ENCODE data around the gene SND1. TPM values are rescaled to one million over a fixed set of nuclear protein-coding genes. Genes with fewer than 3 reads are reported as not detected.

Gene SND1
- total and polyA plus RNA-seq, 2 of the 4 experiments (the other 2 are of a cell fraction) = 154 to 294 TPM

- TF ChIP-seq RFX5 (IDR thresholded peaks at IDR 0.05; ENCODE audit: low read depth, low read length) (no peak), MAZ (IDR thresholded peaks at IDR 0.05; ENCODE audit: borderline replicate concordance, low read depth, low read length) (no peak), BHLHE40 (IDR thresholded peaks at IDR 0.05; ENCODE audit: low read depth, low read length) (no peak), MAFK (IDR thresholded peaks at IDR 0.05; ENCODE audit: low read depth, low read length) (no peak), CHD1 (IDR thresholded peaks at IDR 0.05; ENCODE audit: low read depth, low read length) (no peak), NFE2L2 (IDR thresholded peaks at IDR 0.05; ENCODE audit: low read depth, low read length) (no peak), FOS (IDR thresholded peaks at IDR 0.05; ENCODE audit: low read depth, low read length) (no peak), POLR2A (IDR thresholded peaks at IDR 0.05; ENCODE audit: low read depth, low read length) (no peak), MXI1 (IDR thresholded peaks at IDR 0.05; ENCODE audit: borderline replicate concordance, low read depth, low read length) (no peak), CTCF (conservative IDR thresholded peaks at IDR 0.05; ENCODE audit: low read depth, low read length) (no peak), CEBPB (IDR thresholded peaks at IDR 0.05; ENCODE audit: low read depth, low read length) (no peak), SMC3 (IDR thresholded peaks at IDR 0.05; ENCODE audit: low read depth, low read length) (no peak), RCOR1 (IDR thresholded peaks at IDR 0.05; ENCODE audit: insufficient replicate concordance, low read length) (no peak), RAD21 (IDR thresholded peaks at IDR 0.05; ENCODE audit: low read length) (no peak)
- Histone ChIP-seq H2AK5ac (ENCODE audit: low read depth, low read length) (no peak overlapping the region), H3K79me1 (ENCODE audit: low read depth in 1 of 2, low read length in 2 of 2) (no peaks in the 10 kb centered on the region), H3K36me3 (ENCODE audit: control insufficient read depth, insufficient read depth, low read length) (no peaks in the 10 kb centered on the region), H3K4me2 (ENCODE audit: low read depth, low read length) (no peak overlapping the region), H2BK120ac (ENCODE audit: low read depth, low read length) (no peak overlapping the region), H2BK20ac (ENCODE audit: low read depth, low read length) (no peak overlapping the region), H4K91ac (ENCODE audit: insufficient read depth, low read depth, low read length) (no peak overlapping the region), H2AFZ (replicated peaks; ENCODE audit: low read length, poor library complexity) (no peak overlapping the region), H3K18ac (ENCODE audit: low read depth, low read length) (no peak overlapping the region), H4K5ac (ENCODE audit: low read depth, low read length) (no peak overlapping the region), H3K4ac (ENCODE audit: low read depth, low read length) (no peak overlapping the region), H3K23ac (ENCODE audit: low read depth, low read length) (no peak overlapping the region), H3K27me3 (ENCODE audit: control insufficient read depth, insufficient read depth, low read length) (peaks cover 57% of the 10 kb centered on the region), H3K4me3 (ENCODE audit: insufficient read depth, low read depth, low read length) (no peak overlapping the region), H4K8ac (ENCODE audit: low read depth in 2 of 2, low read length in 2 of 2) (no peak overlapping the region), H3K27ac (ENCODE audit: insufficient read depth, low read length) (no peak overlapping the region), H3K9me3 (ENCODE audit: control insufficient read depth, insufficient read depth, low read length) (peaks cover 2% of the 10 kb centered on the region), H2BK15ac (ENCODE audit: low read depth, low read length) (no peak overlapping the region), H4K20me1 (ENCODE audit: insufficient read depth, low read length) (no peaks in the 10 kb centered on the region), H2AK9ac (replicated peaks; ENCODE audit: low read depth, low read length, poor library complexity) (no peak overlapping the region), H3K14ac (replicated peaks; ENCODE audit: low read depth, low read length) (no peak overlapping the region), H2BK5ac (ENCODE audit: low read depth, low read length, poor library complexity, severe bottlenecking) (no peak overlapping the region), H3K4me1 (ENCODE audit: control insufficient read depth, insufficient read depth, low read length) (no peaks in the 10 kb centered on the region), H3K9ac (ENCODE audit: low read depth, low read length) (no peak overlapping the region), H3K56ac (ENCODE audit: extremely low read depth, insufficient read depth, low read length) (no peak overlapping the region), H3K9me1 (ENCODE audit: insufficient read depth, low read length) (no peaks in the 10 kb centered on the region)
- intact Hi-C loops (cut with micrococcal nuclease) (no loop called here), in situ Hi-C loops (cut with MboI; ENCODE audit: low sequenced_read_pairs) (no loop called here), dilution Hi-C loops (cut with HindIII; ENCODE audit: low sequenced_read_pairs, unreplicated experiment) (no loop called here)
- DNase-seq = no peak
- no TSS peak for BruUV-seq (replicated peaks)
- POLR2A ChIA-PET (ENCODE audit: unreplicated experiment) = no interaction called here
- WGBS, 2 experiments (ENCODE audit: extremely low coverage in 2 of 2, insufficient read length in 1 of 2) = 88% methylated on average over 5 of the region's 12 CpGs; no CpG with 5 or more reads in 1 of the 2 experiments
- CTCF ChIA-PET = interaction anchor here (1.2 kb wide), 1 partner anchor 79 kb away, joined by 3 read pairs; no protein-coding TSS in a partner anchor
- ATAC-seq (ENCODE audit: low read depth) = no peak
Observed at GRCh38 chr7:128129224-128129864, 477.4 kb downstream of the SND1 start.
